Activated naive CD8-positive, alpha-beta T cell treated with anti-CD3 and anti-CD28 coated beads for 36 hours (primary cell): ENCODE results near the gene UBXN6. TPM values are rescaled to one million over a fixed set of nuclear protein-coding genes. Genes with fewer than 3 reads are reported as not detected.

ENCODE experiments used
- DNase-seq: peaks from one replicate; pipeline ENCODE4 v3.0.0; 2021
- H3K27ac Mint-ChIP-seq: one replicate; pipeline ENCODE4 v1.8.0; 2022; ENCODE audit warnings: mild to moderate bottlenecking, moderate library complexity, mixed read lengths
- H3K27me3 Mint-ChIP-seq: one replicate; pipeline ENCODE4 v1.8.0; 2022; ENCODE audit warnings: mild to moderate bottlenecking, mixed read lengths
- H3K36me3 Mint-ChIP-seq: one replicate; pipeline ENCODE4 v1.8.0; 2021; ENCODE audit warnings: mild to moderate bottlenecking, mixed read lengths
- H3K4me1 Mint-ChIP-seq: one replicate; pipeline ENCODE4 v1.8.0; 2021; ENCODE audit warnings: mixed read lengths
- H3K4me3 Mint-ChIP-seq: one replicate; pipeline ENCODE4 v1.8.0; 2022; ENCODE audit warnings: mild to moderate bottlenecking, moderate library complexity, mixed read lengths
- H3K9me3 Mint-ChIP-seq: one replicate; pipeline ENCODE4 v1.8.0; 2022; ENCODE audit warnings: mixed read lengths
- total RNA-seq, 2 experiments: library from RNA; stranded (reverse); gene quantifications; one replicate each; pipeline ENCODE4 v1.2.3, GENCODE V29; 2021

UBXN6 gene
- total RNA-seq, 2 experiments from 2014 or later, result 37.0 to 37.8 TPM

- no peak overlapping the region for H3K27ac Mint-ChIP-seq
- H3K4me1 Mint-ChIP-seq, result peaks cover 8% of the 10 kb centered on the region
- no peak for DNase-seq
- peaks cover 17% of the 10 kb centered on the region for H3K36me3 Mint-ChIP-seq
- H3K27me3 Mint-ChIP-seq, result no peaks in the 10 kb centered on the region
- H3K4me3 Mint-ChIP-seq, result no peak overlapping the region
- no peaks in the 10 kb centered on the region for H3K9me3 Mint-ChIP-seq
These were observed 34.0 kb downstream of the UBXN6 start for GRCh38 chr19:4423416-4424126.

GRCh38 chr19:4416268-4416667, 41.3 kb downstream of the UBXN6 start:
- Mint-ChIP-seq H3K27me3 (no peaks in the 10 kb centered on the region), H3K27ac (no peak overlapping the region), H3K4me3 (no peak overlapping the region), H3K36me3 (peaks cover 17% of the 10 kb centered on the region), H3K4me1 (peaks cover 1% of the 10 kb centered on the region), H3K9me3 (no peaks in the 10 kb centered on the region)
- DNase-seq, result no peak

GRCh38 chr19:4415352-4415751, 42.2 kb downstream of the UBXN6 start:
- H3K9me3 Mint-ChIP-seq, result no peaks in the 10 kb centered on the region
- H3K4me1 Mint-ChIP-seq, result peaks cover 1% of the 10 kb centered on the region
- H3K27ac Mint-ChIP-seq, result no peak overlapping the region
- DNase-seq, result no peak
- H3K4me3 Mint-ChIP-seq, result no peak overlapping the region
- H3K27me3 Mint-ChIP-seq, result no peaks in the 10 kb centered on the region
- peaks cover 17% of the 10 kb centered on the region for H3K36me3 Mint-ChIP-seq

- no peaks in the 10 kb centered on the region for H3K9me3 Mint-ChIP-seq
- no peak for DNase-seq
- no peak overlapping the region for H3K4me3 Mint-ChIP-seq
- no peaks in the 10 kb centered on the region for H3K27me3 Mint-ChIP-seq
- H3K36me3 Mint-ChIP-seq, result peaks cover 15% of the 10 kb centered on the region
- no peak overlapping the region for H3K27ac Mint-ChIP-seq
- H3K4me1 Mint-ChIP-seq, result peaks cover 1% of the 10 kb centered on the region
These were observed 42.7 kb downstream of the UBXN6 start for GRCh38 chr19:4414800-4415321.

GRCh38 chr19:4414144-4414799, 43.3 kb downstream of the UBXN6 start:
- DNase-seq, result no peak
- no peak overlapping the region for H3K27ac Mint-ChIP-seq
- H3K36me3 Mint-ChIP-seq, result peaks cover 14% of the 10 kb centered on the region
- peaks cover 1% of the 10 kb centered on the region for H3K4me1 Mint-ChIP-seq
- no peaks in the 10 kb centered on the region for H3K9me3 Mint-ChIP-seq
- H3K27me3 Mint-ChIP-seq, result no peaks in the 10 kb centered on the region
- H3K4me3 Mint-ChIP-seq, result no peak overlapping the region

- Mint-ChIP-seq H3K4me3 (no peak overlapping the region), H3K36me3 (peaks cover 21% of the 10 kb centered on the region), H3K27ac (no peak overlapping the region), H3K4me1 (peaks cover 1% of the 10 kb centered on the region), H3K27me3 (no peaks in the 10 kb centered on the region), H3K9me3 (no peaks in the 10 kb centered on the region)
- no peak for DNase-seq
These were observed 44.0 kb downstream of the UBXN6 start for GRCh38 chr19:4413588-4413987.

GRCh38 chr19:4409123-4409933, 48.3 kb downstream of the UBXN6 start:
- H3K9me3 Mint-ChIP-seq, result no peaks in the 10 kb centered on the region
- no peaks in the 10 kb centered on the region for H3K27me3 Mint-ChIP-seq
- peaks cover 39% of the 10 kb centered on the region for H3K36me3 Mint-ChIP-seq
- peaks cover 10% of the 10 kb centered on the region for H3K4me1 Mint-ChIP-seq
- no peak overlapping the region for H3K27ac Mint-ChIP-seq
- H3K4me3 Mint-ChIP-seq, result no peak overlapping the region
- no peak for DNase-seq

- H3K9me3 Mint-ChIP-seq, result no peaks in the 10 kb centered on the region
- no peak for DNase-seq
- peaks cover 44% of the 10 kb centered on the region for H3K36me3 Mint-ChIP-seq
- H3K27me3 Mint-ChIP-seq, result no peaks in the 10 kb centered on the region
- H3K27ac Mint-ChIP-seq, result no peak overlapping the region
- peaks cover 21% of the 10 kb centered on the region for H3K4me1 Mint-ChIP-seq
- H3K4me3 Mint-ChIP-seq, result no peak overlapping the region
These were observed 51.0 kb downstream of the UBXN6 start for GRCh38 chr19:4406626-4407025.

- Mint-ChIP-seq H3K27me3 (no peaks in the 10 kb centered on the region), H3K9me3 (no peaks in the 10 kb centered on the region), H3K4me3 (no peak overlapping the region), H3K36me3 (peaks cover 44% of the 10 kb centered on the region), H3K27ac (no peak overlapping the region), H3K4me1 (peaks cover 27% of the 10 kb centered on the region)
- DNase-seq, result no peak
These were observed 51.6 kb downstream of the UBXN6 start for GRCh38 chr19:4405977-4406376.

GRCh38 chr19:4403005-4403761, 54.4 kb downstream of the UBXN6 start:
- no peak for DNase-seq
- no peaks in the 10 kb centered on the region for H3K9me3 Mint-ChIP-seq
- H3K4me1 Mint-ChIP-seq, result peaks cover 34% of the 10 kb centered on the region
- peaks cover 46% of the 10 kb centered on the region for H3K36me3 Mint-ChIP-seq
- peak overlapping the region; percentile 87 for H3K27ac Mint-ChIP-seq
- peak overlapping the region; percentile 92 for H3K4me3 Mint-ChIP-seq
- H3K27me3 Mint-ChIP-seq, result no peaks in the 10 kb centered on the region

GRCh38 chr19:4402171-4403004, 55.2 kb downstream of the UBXN6 start, which contains the start of gene CHAF1A:
Gene CHAF1A, plus strand, starts transcription at chr19:4402640. Its CDS starts 123 bp downstream, at chr19:4402763.
- H3K4me1 Mint-ChIP-seq, result peaks cover 36% of the 10 kb centered on the region
- H3K4me3 Mint-ChIP-seq, result peak within 1 kb of the TSS; percentile 92
- peaks cover 44% of the 10 kb centered on the region for H3K36me3 Mint-ChIP-seq
- H3K9me3 Mint-ChIP-seq, result no peaks in the 10 kb centered on the region
- peak; percentile 99 for DNase-seq
- H3K27ac Mint-ChIP-seq, result peak within 1 kb of the TSS; percentile 96
- H3K27me3 Mint-ChIP-seq, result no peaks in the 10 kb centered on the region

GRCh38 chr19:4401769-4402170, 55.8 kb downstream of the UBXN6 start:
- Mint-ChIP-seq H3K27ac (peak overlapping the region; percentile 96), H3K9me3 (no peaks in the 10 kb centered on the region), H3K4me3 (peak overlapping the region; percentile 92), H3K27me3 (no peaks in the 10 kb centered on the region), H3K4me1 (peaks cover 39% of the 10 kb centered on the region), H3K36me3 (peaks cover 44% of the 10 kb centered on the region)
- no peak for DNase-seq

- Mint-ChIP-seq H3K27ac (peak within 1 kb of the TSS; percentile 96), H3K36me3 (peaks cover 36% of the 10 kb centered on the region), H3K9me3 (no peaks in the 10 kb centered on the region), H3K4me3 (peak within 1 kb of the TSS; percentile 95), H3K27me3 (no peaks in the 10 kb centered on the region), H3K4me1 (peaks cover 43% of the 10 kb centered on the region)
- peak; percentile 91 for DNase-seq
These were observed 57.3 kb downstream of the UBXN6 start, which contains the start of gene SH3GL1 for GRCh38 chr19:4400135-4400936. Gene SH3GL1, minus strand, starts transcription at chr19:4400547. Its CDS starts 179 bp downstream, at chr19:4400368.
